ENCODE results near the gene GREM2.

GRCh38 chr1:240579511-240579910 is 32.4 kb downstream of the GREM2 start:
- no peak for TF ChIP-seq EZH2 (IDR thresholded peaks at IDR 0.05; ENCODE audit: low read depth)
- TF ChIP-seq, protein P1, sequence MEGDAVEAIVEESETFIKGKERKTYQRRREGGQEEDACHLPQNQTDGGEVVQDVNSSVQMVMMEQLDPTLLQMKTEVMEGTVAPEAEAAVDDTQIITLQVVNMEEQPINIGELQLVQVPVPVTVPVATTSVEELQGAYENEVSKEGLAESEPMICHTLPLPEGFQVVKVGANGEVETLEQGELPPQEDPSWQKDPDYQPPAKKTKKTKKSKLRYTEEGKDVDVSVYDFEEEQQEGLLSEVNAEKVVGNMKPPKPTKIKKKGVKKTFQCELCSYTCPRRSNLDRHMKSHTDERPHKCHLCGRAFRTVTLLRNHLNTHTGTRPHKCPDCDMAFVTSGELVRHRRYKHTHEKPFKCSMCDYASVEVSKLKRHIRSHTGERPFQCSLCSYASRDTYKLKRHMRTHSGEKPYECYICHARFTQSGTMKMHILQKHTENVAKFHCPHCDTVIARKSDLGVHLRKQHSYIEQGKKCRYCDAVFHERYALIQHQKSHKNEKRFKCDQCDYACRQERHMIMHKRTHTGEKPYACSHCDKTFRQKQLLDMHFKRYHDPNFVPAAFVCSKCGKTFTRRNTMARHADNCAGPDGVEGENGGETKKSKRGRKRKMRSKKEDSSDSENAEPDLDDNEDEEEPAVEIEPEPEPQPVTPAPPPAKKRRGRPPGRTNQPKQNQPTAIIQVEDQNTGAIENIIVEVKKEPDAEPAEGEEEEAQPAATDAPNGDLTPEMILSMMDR (conservative IDR thresholded peaks at IDR 0.05): no peak
